Measurements from ENCODE around the gene GNA12. TPM values are rescaled to one million over a fixed set of nuclear protein-coding genes. Genes with fewer than 3 reads are reported as not detected.
"Not testable (repeated sequence)": the region's sequence is repeated elsewhere in the genome, so short reads cannot be mapped to it uniquely, and the experiment has no call there.

The GNA12 gene
- total and polyA plus RNA-seq, 4 experiments from 2014 or later, result 4.4 to 16.6 (median 12.6) TPM

DNA sequence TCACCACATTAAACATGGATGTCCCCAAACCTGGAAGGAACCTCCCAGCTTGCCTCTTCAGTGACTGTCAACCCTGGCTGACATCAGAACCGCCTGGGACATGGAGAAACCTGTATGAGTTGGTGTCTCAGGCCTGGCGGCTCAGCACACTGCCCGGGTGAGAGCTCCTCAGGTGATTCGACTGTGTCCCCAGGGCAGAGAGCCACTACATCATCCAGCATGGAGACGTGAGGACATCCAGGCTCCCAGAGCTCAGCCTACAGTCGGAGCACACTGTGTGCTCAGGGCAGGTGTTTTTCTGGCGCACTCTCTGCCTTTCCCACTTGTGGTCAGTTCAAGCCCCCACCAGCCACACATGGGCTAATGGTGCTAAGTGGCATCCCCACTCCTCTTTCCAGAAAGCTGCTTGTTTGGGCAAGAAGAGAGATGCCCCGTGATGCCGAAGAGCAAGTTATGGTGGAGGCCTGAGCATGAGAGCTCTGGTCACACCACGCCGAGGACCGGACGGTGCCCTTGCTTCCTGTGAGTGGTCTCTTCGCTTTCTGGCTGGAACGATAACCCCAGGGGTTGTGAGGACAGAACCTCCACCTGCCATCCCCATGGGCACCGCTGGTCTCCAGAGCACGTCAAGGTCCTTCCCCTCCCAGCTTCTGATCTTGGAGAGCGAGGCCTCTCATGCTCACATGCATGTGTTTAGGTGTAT, 117.6 kb downstream of the GNA12 start:
- intact Hi-C loops (cut with micrococcal nuclease), result no loop called here
- no peaks in the 10 kb centered on the region for H3K9me3 ChIP-seq (ENCODE audit: control insufficient read depth in 1 of 2, low read length in 2 of 2)
- Mint-ChIP-seq H3K9me3 (no peaks in the 10 kb centered on the region), H3K27ac (no peak overlapping the region), H3K36me3 (peaks cover 19 to 20% of the 10 kb centered on the region in 2 donors), H3K4me1 (no peaks in the 10 kb centered on the region), H3K4me3 (no peak overlapping the region), H3K27me3 (no peaks in the 10 kb centered on the region)
- POLR2A ChIA-PET (ENCODE audit: partially characterized antibody), result interaction anchor here (0.8 kb wide), 1 partner anchor 16 kb away, joined by 3 read pairs; no protein-coding TSS in a partner anchor
- CTCF ChIA-PET (ENCODE audit: partially characterized antibody), result no interaction called here
- H3K27ac ChIP-seq (ENCODE audit: low read depth, low read length), result no peak overlapping the region
- H3K4me1 ChIP-seq (ENCODE audit: insufficient read depth, low read length), result no peaks in the 10 kb centered on the region
- no peak for DNase-seq
- H3K4me3 ChIP-seq (ENCODE audit: low read length in 2 of 2), result no peak overlapping the region
- H3K27me3 ChIP-seq (ENCODE audit: insufficient read depth, low read length), result no peaks in the 10 kb centered on the region
- peaks cover 5% of the 10 kb centered on the region for H3K36me3 ChIP-seq (ENCODE audit: insufficient read depth, low read length)

- peaks cover 8% of the 10 kb centered on the region for H3K4me1 ChIP-seq (ENCODE audit: insufficient read depth, low read length)
- no peaks in the 10 kb centered on the region for H3K9me3 ChIP-seq (ENCODE audit: control insufficient read depth in 1 of 2, low read length in 2 of 2)
- H3K4me3 Mint-ChIP-seq, result no peak overlapping the region
- CTCF ChIA-PET (ENCODE audit: partially characterized antibody), result interaction anchor here (3.1 kb wide), 1 partner anchor 15 kb away, joined by 13 read pairs; no protein-coding TSS in a partner anchor
- H3K4me3 ChIP-seq (ENCODE audit: low read length in 2 of 2), result no peak overlapping the region
- H3K27me3 Mint-ChIP-seq, result no peaks in the 10 kb centered on the region
- H3K36me3 ChIP-seq (ENCODE audit: insufficient read depth, low read length), result peaks cover under 1% of the 10 kb centered on the region
- no peaks in the 10 kb centered on the region for H3K9me3 Mint-ChIP-seq
- H3K27me3 ChIP-seq (ENCODE audit: insufficient read depth, low read length), result no peaks in the 10 kb centered on the region
- intact Hi-C loops (cut with micrococcal nuclease), result no loop called here
- H3K4me1 Mint-ChIP-seq, result peaks cover 5 to 8% (median 6%) of the 10 kb centered on the region in 4 donors
- no peak for DNase-seq
- H3K36me3 Mint-ChIP-seq, result peaks cover 16 to 17% of the 10 kb centered on the region in 2 donors
- no peak overlapping the region for H3K27ac Mint-ChIP-seq
- POLR2A ChIA-PET (ENCODE audit: partially characterized antibody), result no interaction called here
- no peak overlapping the region for H3K27ac ChIP-seq (ENCODE audit: low read depth, low read length)
Measured at GRCh38 chr7:2725178-2726105, 118.7 kb downstream of the GNA12 start.

GRCh38 chr7:2724453-2725177, 119.5 kb downstream of the GNA12 start:
- Mint-ChIP-seq H3K9me3 (peaks cover 0 to 2% (median 0%) of the 10 kb centered on the region in 8 donors), H3K27ac (no peak overlapping the region), H3K4me1 (peaks cover 7 to 13% (median 8%) of the 10 kb centered on the region in 4 donors), H3K36me3 (peaks cover 9 to 10% of the 10 kb centered on the region in 2 donors), H3K4me3 (no peak overlapping the region), H3K27me3 (no peaks in the 10 kb centered on the region)
- intact Hi-C loops (cut with micrococcal nuclease), result no loop called here
- no peak for DNase-seq
- Histone ChIP-seq H3K36me3 (ENCODE audit: insufficient read depth, low read length) (no peaks in the 10 kb centered on the region), H3K27ac (ENCODE audit: low read depth, low read length) (no peak overlapping the region), H3K9me3 (ENCODE audit: control insufficient read depth in 1 of 2, low read length in 2 of 2) (no peaks in the 10 kb centered on the region), H3K4me1 (ENCODE audit: insufficient read depth, low read length) (peaks cover 13% of the 10 kb centered on the region), H3K27me3 (ENCODE audit: insufficient read depth, low read length) (no peaks in the 10 kb centered on the region), H3K4me3 (ENCODE audit: low read length in 2 of 2) (no peak overlapping the region)
- POLR2A ChIA-PET (ENCODE audit: partially characterized antibody), result no interaction called here
- CTCF ChIA-PET (ENCODE audit: partially characterized antibody), result interaction anchor here (3.1 kb wide), 1 partner anchor 14 kb away, joined by 13 read pairs; no protein-coding TSS in a partner anchor

DNA sequence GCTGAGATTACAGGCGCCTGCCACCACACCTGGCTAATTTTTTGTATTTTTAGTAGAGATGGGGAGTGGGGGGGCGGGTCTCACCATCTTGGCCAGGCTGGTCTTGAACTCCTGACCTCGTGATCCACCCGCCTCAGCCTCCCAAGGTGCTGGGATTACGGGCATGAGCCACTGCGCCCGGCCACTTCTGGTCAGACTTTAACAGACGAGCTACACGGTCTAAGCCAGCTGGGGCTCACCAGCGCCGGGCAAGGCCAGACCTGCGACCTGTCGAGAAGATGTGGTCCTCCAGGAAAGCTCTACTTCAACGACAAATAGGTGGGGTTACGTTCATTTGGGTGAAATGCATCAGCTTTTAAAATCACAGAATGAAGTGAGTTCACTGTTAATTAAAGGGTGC, 120.1 kb downstream of the GNA12 start:
- H3K4me3 ChIP-seq (ENCODE audit: low read length in 2 of 2); H3K4me3 Mint-ChIP-seq; intact Hi-C loops (cut with micrococcal nuclease); H3K9me3 ChIP-seq (ENCODE audit: control insufficient read depth in 1 of 2, low read length in 2 of 2); H3K36me3 ChIP-seq (ENCODE audit: insufficient read depth, low read length); H3K27ac ChIP-seq (ENCODE audit: low read depth, low read length); H3K36me3 Mint-ChIP-seq; DNase-seq; H3K27me3 ChIP-seq (ENCODE audit: insufficient read depth, low read length); H3K9me3 Mint-ChIP-seq; H3K27me3 Mint-ChIP-seq; POLR2A ChIA-PET (ENCODE audit: partially characterized antibody); H3K27ac Mint-ChIP-seq: not testable (repeated sequence)
- peaks cover 16% of the 10 kb centered on the region for H3K4me1 ChIP-seq (ENCODE audit: insufficient read depth, low read length)
- H3K4me1 Mint-ChIP-seq, result peaks cover 7 to 16% (median 10%) of the 10 kb centered on the region in 4 donors
- CTCF ChIA-PET (ENCODE audit: partially characterized antibody), result interaction anchor here (3.1 kb wide), 1 partner anchor 14 kb away, joined by 13 read pairs; no protein-coding TSS in a partner anchor

DNA sequence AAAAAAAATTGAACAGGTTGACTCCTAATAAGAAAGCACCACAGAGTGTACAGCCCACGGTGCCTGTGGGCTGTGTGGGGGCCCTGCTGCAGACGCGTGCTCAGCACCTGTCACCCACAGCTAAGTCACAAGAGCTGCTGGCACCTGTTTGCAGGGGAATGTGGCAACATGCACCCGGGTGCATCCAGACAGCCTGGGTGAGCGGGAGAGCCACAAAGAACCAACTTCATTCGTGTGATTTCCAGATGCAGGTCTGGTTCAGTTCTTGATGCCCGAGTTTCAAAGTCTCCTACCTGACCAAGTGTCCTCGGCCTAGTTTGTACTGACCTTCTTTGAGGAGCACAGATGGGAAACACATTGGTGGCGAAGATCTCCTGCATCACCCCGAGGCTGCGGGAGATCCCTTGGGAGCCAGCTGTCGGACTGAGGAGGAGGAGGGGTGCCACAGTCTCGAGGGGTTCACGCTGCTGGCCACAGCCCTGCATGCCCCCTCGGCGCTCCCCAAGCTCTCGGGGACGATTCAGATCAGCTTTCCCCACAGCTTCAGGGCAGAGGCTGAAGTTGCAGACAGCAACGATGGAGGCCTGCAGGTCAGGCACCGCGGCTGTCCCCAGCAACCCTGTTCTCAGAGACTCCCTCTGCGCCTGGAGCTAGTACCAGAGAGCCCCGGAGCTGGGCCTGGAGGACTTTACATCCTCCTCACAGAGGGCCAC, 120.8 kb downstream of the GNA12 start:
- intact Hi-C loops (cut with micrococcal nuclease), result no loop called here
- H3K36me3 Mint-ChIP-seq, result peaks cover 5 to 8% of the 10 kb centered on the region in 2 donors
- Histone ChIP-seq H3K4me3 (ENCODE audit: low read length in 2 of 2) (no peak overlapping the region), H3K27me3 (ENCODE audit: insufficient read depth, low read length) (no peaks in the 10 kb centered on the region), H3K27ac (ENCODE audit: low read depth, low read length) (no peak overlapping the region), H3K9me3 (ENCODE audit: control insufficient read depth in 1 of 2, low read length in 2 of 2) (no peaks in the 10 kb centered on the region), H3K4me1 (ENCODE audit: insufficient read depth, low read length) (peaks cover 23% of the 10 kb centered on the region), H3K36me3 (ENCODE audit: insufficient read depth, low read length) (no peaks in the 10 kb centered on the region)
- ChIA-PET POLR2A (ENCODE audit: partially characterized antibody) (no interaction called here), CTCF (ENCODE audit: partially characterized antibody) (interaction anchor here (3.1 kb wide), 1 partner anchor 13 kb away, joined by 13 read pairs; no protein-coding TSS in a partner anchor)
- no peak for DNase-seq
- H3K4me3 Mint-ChIP-seq, result no peak overlapping the region
- peaks cover 7 to 23% (median 14%) of the 10 kb centered on the region in 4 donors for H3K4me1 Mint-ChIP-seq
- H3K27ac Mint-ChIP-seq, result peak overlapping the region in 1 of 7 donors; percentile 47
- H3K9me3 Mint-ChIP-seq, result peaks cover 0 to 2% (median 0%) of the 10 kb centered on the region in 8 donors
- peaks cover 0 to 1% of the 10 kb centered on the region in 2 donors for H3K27me3 Mint-ChIP-seq

DNA sequence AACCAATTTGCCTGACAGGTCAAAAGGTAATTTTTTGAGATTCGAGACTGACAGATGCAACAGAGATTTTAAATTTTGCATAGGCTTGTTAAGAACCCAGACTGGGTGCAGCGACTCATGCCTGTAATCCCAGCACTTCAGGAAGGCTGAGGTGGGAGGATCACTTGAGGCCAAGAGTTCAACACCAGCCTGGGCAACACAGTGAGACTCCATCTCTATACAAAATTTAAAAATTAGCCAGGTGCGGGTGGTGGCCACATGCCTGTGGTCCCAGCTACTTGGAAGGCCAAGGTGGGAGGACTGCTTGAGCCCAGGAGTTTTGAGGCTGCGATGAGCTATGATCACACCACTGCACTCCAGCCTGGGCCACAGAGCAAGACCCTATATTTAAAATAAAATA, 121.5 kb downstream of the GNA12 start:
- H3K4me3 Mint-ChIP-seq, result no peak overlapping the region
- ChIA-PET CTCF (ENCODE audit: partially characterized antibody) (interaction anchor here (3.1 kb wide), 1 partner anchor 12 kb away, joined by 13 read pairs; no protein-coding TSS in a partner anchor), POLR2A (ENCODE audit: partially characterized antibody) (interaction anchor here (1.0 kb wide), 1 partner anchor 12 kb away, joined by 3 read pairs; no protein-coding TSS in a partner anchor)
- H3K27ac Mint-ChIP-seq, result no peak overlapping the region
- no peak overlapping the region for H3K4me3 ChIP-seq (ENCODE audit: low read length in 2 of 2)
- no peaks in the 10 kb centered on the region for H3K27me3 ChIP-seq (ENCODE audit: insufficient read depth, low read length)
- no peak for DNase-seq
- H3K9me3 Mint-ChIP-seq, result peaks cover 0 to 2% (median 0%) of the 10 kb centered on the region in 8 donors
- H3K27me3 Mint-ChIP-seq, result peaks cover 0 to 1% of the 10 kb centered on the region in 2 donors
- H3K9me3 ChIP-seq (ENCODE audit: control insufficient read depth in 1 of 2, low read length in 2 of 2), result no peaks in the 10 kb centered on the region
- intact Hi-C loops (cut with micrococcal nuclease), result no loop called here
- H3K36me3 ChIP-seq (ENCODE audit: insufficient read depth, low read length), result no peaks in the 10 kb centered on the region
- peaks cover 30% of the 10 kb centered on the region for H3K4me1 ChIP-seq (ENCODE audit: insufficient read depth, low read length)
- peaks cover 2 to 5% of the 10 kb centered on the region in 2 donors for H3K36me3 Mint-ChIP-seq
- no peak overlapping the region for H3K27ac ChIP-seq (ENCODE audit: low read depth, low read length)
- H3K4me1 Mint-ChIP-seq, result peaks cover 10 to 30% (median 18%) of the 10 kb centered on the region in 4 donors
